Fibroblast of lung (primary cell): Measurements from ENCODE around the gene IP6K1. TPM values are rescaled to one million over a fixed set of nuclear protein-coding genes. Genes with fewer than 3 reads are reported as not detected.

Experiments
- DNase-seq, 2 donors: peaks; one replicate each; pipeline versions ENCODE4 v3.0.0 to v3.0.0-alpha.2; 2010; ENCODE audit warnings: low read depth in 2 of 2
- H2AFZ ChIP-seq: 2 replicates; pipeline ENCODE4 v1.5.1; 2012; ENCODE audit warnings: low read length, control low read depth, inconsistent platforms
- H3K27ac ChIP-seq: 2 replicates; pipeline ENCODE4 v1.5.1; 2011; ENCODE audit warnings: low read length, control low read depth; ENCODE audit not compliant: insufficient read depth
- H3K27me3 ChIP-seq: 2 replicates; pipeline ENCODE4 v1.5.1; 2011; ENCODE audit warnings: mild to moderate bottlenecking, low read length; ENCODE audit not compliant: control insufficient read depth, insufficient read depth
- H3K36me3 ChIP-seq: 2 replicates; pipeline ENCODE4 v1.5.1; 2011; ENCODE audit warnings: low read length; ENCODE audit not compliant: control insufficient read depth, insufficient read depth
- H3K4me1 ChIP-seq: 2 replicates; pipeline ENCODE4 v1.5.1; 2011; ENCODE audit warnings: low read length; ENCODE audit not compliant: control insufficient read depth, insufficient read depth; ENCODE audit errors: extremely low read depth
- H3K4me2 ChIP-seq: 2 replicates; pipeline ENCODE4 v1.5.1; 2011; ENCODE audit warnings: low read length, control low read depth; ENCODE audit not compliant: insufficient read depth; ENCODE audit errors: extremely low read depth
- H3K4me3 ChIP-seq, 4 experiments: fragments of 200-600 bp in 1 of 4; sonication (generic) in 1 of 4; replicated peaks in 1 of 4; 2 replicates each; pipeline ENCODE4 v1.5.1; 2011 to 2016; ENCODE audit warnings: low read length in 4 of 4, low read depth in 3 of 4, mild to moderate bottlenecking in 3 of 4, control low read depth in 2 of 4, inconsistent platforms in 1 of 4, mixed read lengths in 1 of 4; ENCODE audit not compliant: insufficient read depth in 1 of 4; ENCODE audit errors: control extremely low read depth in 1 of 4
- H3K79me2 ChIP-seq: 2 replicates; pipeline ENCODE4 v1.5.1; 2012; ENCODE audit warnings: mild to moderate bottlenecking, low read length, inconsistent platforms; ENCODE audit not compliant: control insufficient read depth, insufficient read depth
- H3K9ac ChIP-seq: 2 replicates; pipeline ENCODE4 v1.5.1; 2011; ENCODE audit warnings: mild to moderate bottlenecking, low read length, control low read depth; ENCODE audit not compliant: insufficient read depth
- H3K9me3 ChIP-seq: 2 replicates; pipeline ENCODE4 v1.5.1; 2012; ENCODE audit warnings: low read depth, low read length; ENCODE audit not compliant: control insufficient read depth, insufficient read depth
- H4K20me1 ChIP-seq: 2 replicates; pipeline ENCODE4 v1.5.1; 2011; ENCODE audit warnings: low read length; ENCODE audit not compliant: control insufficient read depth, insufficient read depth; ENCODE audit errors: extremely low read depth
- CTCF ChIP-seq, 2 donors: IDR thresholded peaks in 1 of 2; conservative IDR thresholded peaks in 1 of 2; 1 replicate in 1 of 2; 2 replicates in 1 of 2; pipeline ENCODE4 v1.5.1; 2011 to 2012; ENCODE audit warnings: low read length in 2 of 2, control low read depth in 1 of 2, inconsistent platforms in 1 of 2, low read depth in 1 of 2, mild to moderate bottlenecking in 1 of 2
- EZH2 ChIP-seq: IDR thresholded peaks from 2 replicates; pipeline ENCODE4 v1.5.1; 2012; ENCODE audit warnings: low read length, control low read depth, mild to moderate bottlenecking; ENCODE audit errors: missing control alignments
- polyA plus RNA-seq, 2 donors: library from polyadenylated mRNA; depleted of rRNA in 1 of 2; stranded (reverse) in 1 of 2; unstranded in 1 of 2; fragments of >200 nt; gene quantifications; 2 replicates each; pipeline ENCODE4 v1.2.1, GENCODE V29; 2011 to 2012; ENCODE audit warnings: missing spikeins in 1 of 2
- total RNA-seq: library from RNA; depleted of rRNA; stranded (reverse); fragments of >200 nt; gene quantifications from 2 replicates; pipeline ENCODE4 v1.2.1, GENCODE V29; 2014

Gene IP6K1
- total and polyA plus RNA-seq, 2 donors (not counting 1 experiment from before 2014, with no cell fraction given): 30.2 to 45.4 TPM

GRCh38 chr3:49747792-49748480 is 38.4 kb downstream of the IP6K1 start:
- Histone ChIP-seq H3K9ac (no peak overlapping the region), H3K36me3 (peaks cover 3% of the 10 kb centered on the region), H3K4me3 (no peak overlapping the region), H4K20me1 (peaks cover 1% of the 10 kb centered on the region), H2AFZ (no peak overlapping the region), H3K27ac (no peak overlapping the region), H3K4me2 (no peak overlapping the region), H3K79me2 (peaks cover 17% of the 10 kb centered on the region), H3K27me3 (no peaks in the 10 kb centered on the region), H3K4me1 (no peaks in the 10 kb centered on the region), H3K9me3 (no peaks in the 10 kb centered on the region)
- no peak for TF ChIP-seq CTCF (conservative IDR thresholded peaks at IDR 0.05 in 1 of 2, IDR thresholded peaks at IDR 0.05 in 1 of 2; ENCODE audit: low read depth in 1 of 2, low read length in 2 of 2)
- peak; percentile 19 to 94 for DNase-seq

- H3K27me3 ChIP-seq: no peaks in the 10 kb centered on the region
- no peaks in the 10 kb centered on the region for H3K4me1 ChIP-seq
- H3K79me2 ChIP-seq: peaks cover 13% of the 10 kb centered on the region
- TF ChIP-seq CTCF (conservative IDR thresholded peaks at IDR 0.05 in 1 of 2, IDR thresholded peaks at IDR 0.05 in 1 of 2; ENCODE audit: low read depth in 1 of 2, low read length in 2 of 2) (no peak), EZH2 (no peak)
- peaks cover 3% of the 10 kb centered on the region for H3K36me3 ChIP-seq
- DNase-seq: peak; percentile 39 to 88
- H3K27ac ChIP-seq: no peak overlapping the region
- no peak overlapping the region for H3K9ac ChIP-seq
- H3K4me3 ChIP-seq: no peak overlapping the region
- H3K4me2 ChIP-seq: no peak overlapping the region
- no peaks in the 10 kb centered on the region for H4K20me1 ChIP-seq
- H2AFZ ChIP-seq: no peak overlapping the region
- no peaks in the 10 kb centered on the region for H3K9me3 ChIP-seq
These were observed 40.4 kb downstream of the IP6K1 start for GRCh38 chr3:49745986-49746385.

- TF ChIP-seq EZH2: no peak
- no peak for TF ChIP-seq CTCF (conservative IDR thresholded peaks at IDR 0.05 in 1 of 2, IDR thresholded peaks at IDR 0.05 in 1 of 2; ENCODE audit: low read depth in 1 of 2, low read length in 2 of 2)
- no peaks in the 10 kb centered on the region for H3K27me3 ChIP-seq
- no peak overlapping the region for H2AFZ ChIP-seq
- no peak overlapping the region for H3K4me2 ChIP-seq
- no peaks in the 10 kb centered on the region for H3K9me3 ChIP-seq
- peaks cover 3% of the 10 kb centered on the region for H3K79me2 ChIP-seq
- H3K9ac ChIP-seq: no peak overlapping the region
- H3K4me1 ChIP-seq: no peaks in the 10 kb centered on the region
- peaks cover 13% of the 10 kb centered on the region for H3K36me3 ChIP-seq
- no peak overlapping the region for H3K4me3 ChIP-seq
- no peak for DNase-seq
- H4K20me1 ChIP-seq: no peaks in the 10 kb centered on the region
- H3K27ac ChIP-seq: no peak overlapping the region
These were observed 45.9 kb downstream of the IP6K1 start for GRCh38 chr3:49740427-49740826.
